Measurements from ENCODE around the gene MALAT1. TPM values are rescaled to one million over a fixed set of nuclear protein-coding genes. Genes with fewer than 3 reads are reported as not detected.
A peak's percentile ranks its signal among the peaks of the same experiment; 100 is the strongest.

The MALAT1 gene
- total and polyA plus RNA-seq, 2 of the 8 experiments (the other 6 are each of a cell fraction or from before 2014, with no cell fraction given) = 115 to 984 TPM

DNA sequence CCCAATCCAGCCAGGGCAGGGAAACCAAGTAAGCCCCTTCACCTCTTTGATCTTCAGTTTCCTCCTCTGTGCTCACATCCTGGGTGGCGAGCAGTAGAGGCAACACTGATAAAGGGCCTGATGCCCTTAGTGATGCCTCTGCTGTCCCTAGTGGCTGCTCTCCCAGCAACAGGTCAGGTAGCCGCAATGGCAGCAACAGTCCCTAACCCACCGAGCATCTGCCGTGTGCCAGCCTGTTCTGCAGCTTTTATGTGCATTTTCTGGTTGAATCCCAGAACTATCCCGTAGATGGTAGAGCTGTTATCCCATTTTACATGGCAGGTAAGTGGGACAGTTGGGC is 31.3 kb downstream of the MALAT1 start:
- TF ChIP-seq KDM4A (IDR thresholded peaks at IDR 0.05; ENCODE audit: low read depth, low read length, severe bottlenecking) (no peak), RAD21 (IDR thresholded peaks at IDR 0.05 in 1 of 2, conservative IDR thresholded peaks at IDR 0.05 in 1 of 2; ENCODE audit: low read depth in 2 of 2, low read length in 2 of 2) (peak; percentile 5 to 46; a peak in 2 of 4 replicates)
- TF ChIP-seq, protein P1, sequence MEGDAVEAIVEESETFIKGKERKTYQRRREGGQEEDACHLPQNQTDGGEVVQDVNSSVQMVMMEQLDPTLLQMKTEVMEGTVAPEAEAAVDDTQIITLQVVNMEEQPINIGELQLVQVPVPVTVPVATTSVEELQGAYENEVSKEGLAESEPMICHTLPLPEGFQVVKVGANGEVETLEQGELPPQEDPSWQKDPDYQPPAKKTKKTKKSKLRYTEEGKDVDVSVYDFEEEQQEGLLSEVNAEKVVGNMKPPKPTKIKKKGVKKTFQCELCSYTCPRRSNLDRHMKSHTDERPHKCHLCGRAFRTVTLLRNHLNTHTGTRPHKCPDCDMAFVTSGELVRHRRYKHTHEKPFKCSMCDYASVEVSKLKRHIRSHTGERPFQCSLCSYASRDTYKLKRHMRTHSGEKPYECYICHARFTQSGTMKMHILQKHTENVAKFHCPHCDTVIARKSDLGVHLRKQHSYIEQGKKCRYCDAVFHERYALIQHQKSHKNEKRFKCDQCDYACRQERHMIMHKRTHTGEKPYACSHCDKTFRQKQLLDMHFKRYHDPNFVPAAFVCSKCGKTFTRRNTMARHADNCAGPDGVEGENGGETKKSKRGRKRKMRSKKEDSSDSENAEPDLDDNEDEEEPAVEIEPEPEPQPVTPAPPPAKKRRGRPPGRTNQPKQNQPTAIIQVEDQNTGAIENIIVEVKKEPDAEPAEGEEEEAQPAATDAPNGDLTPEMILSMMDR (IDR thresholded peaks at IDR 0.05; ENCODE audit: control extremely low read depth in 1 of 3, insufficient read depth in 1 of 3, low read depth in 1 of 3, low read length in 3 of 3) = peak in 2 of 3 experiments; percentile 49 to 71; a peak in 2 of 4 replicates
- Histone ChIP-seq H2AK5ac (ENCODE audit: low read depth, low read length) (no peak overlapping the region), H3K18ac (ENCODE audit: extremely low read depth, low read length) (no peak overlapping the region), H3K4me1 (replicated peaks in 1 of 4; ENCODE audit: control insufficient read depth in 3 of 4, insufficient read depth in 4 of 4, low read length in 3 of 4) (peaks cover 0 to 7% (median 5%) of the 10 kb centered on the region in 4 experiments; a peak in 5 of 7 replicates), H4K5ac (ENCODE audit: insufficient read length, low read depth, low read length) (no peak overlapping the region), H3K23me2 (ENCODE audit: low read depth, low read length) (peaks cover 7% of the 10 kb centered on the region; the same call in 1 of the 2 replicates), H3K79me2 (ENCODE audit: control insufficient read depth in 1 of 2, insufficient read depth in 2 of 2, low read length in 2 of 2) (peaks cover 0 to 3% of the 10 kb centered on the region in 2 experiments; a peak in 1 of 4 replicates), H4K91ac (replicated peaks; ENCODE audit: insufficient read length, low read length) (no peak overlapping the region), H3K79me1 (ENCODE audit: low read depth, low read length) (no peaks in the 10 kb centered on the region; the same call in 1 of the 2 replicates), H3K4me2 (ENCODE audit: insufficient read depth in 1 of 2, low read depth in 2 of 2, low read length in 2 of 2) (no peak overlapping the region), H3K14ac (ENCODE audit: insufficient read length) (no peak overlapping the region), H3K4ac (replicated peaks; ENCODE audit: insufficient read length, low read depth, low read length) (no peak overlapping the region), H3K56ac (replicated peaks; ENCODE audit: insufficient read length, low read depth, low read length) (no peak overlapping the region), H2BK20ac (ENCODE audit: low read length) (no peak overlapping the region), H3K27me3 (replicated peaks in 1 of 4; ENCODE audit: control insufficient read depth in 3 of 4, extremely low read depth in 1 of 4, insufficient read depth in 3 of 4, low read length in 3 of 4) (no peaks in the 10 kb centered on the region), H3K9ac (replicated peaks in 1 of 4; ENCODE audit: extremely low read depth in 1 of 4, low read depth in 3 of 4, low read length in 3 of 4) (no peak overlapping the region), H3K4me3 (ENCODE audit: extremely low read depth in 1 of 4, insufficient read depth in 2 of 4, low read depth in 3 of 4, low read length in 4 of 4) (no peak overlapping the region), H2BK12ac (ENCODE audit: low read depth, low read length) (no peak overlapping the region), H3K9me3 (ENCODE audit: insufficient read depth in 2 of 2, low read depth in 1 of 2, low read length in 1 of 2) (no peaks in the 10 kb centered on the region), H3K23ac (ENCODE audit: insufficient read length) (no peak overlapping the region), H2BK5ac (ENCODE audit: low read depth, low read length) (no peak overlapping the region), H4K20me1 (replicated peaks in 1 of 2; ENCODE audit: control insufficient read depth in 1 of 2, insufficient read depth in 2 of 2, low read length in 2 of 2) (peaks cover 0 to 23% of the 10 kb centered on the region in 2 experiments), H3K27ac (ENCODE audit: low read depth, low read length) (no peak overlapping the region), H2BK120ac (replicated peaks; ENCODE audit: low read depth, low read length) (no peak overlapping the region), H2BK15ac (ENCODE audit: low read length) (no peak overlapping the region), H3K36me3 (ENCODE audit: control insufficient read depth in 2 of 4, insufficient read depth in 4 of 4, low read length in 3 of 4) (peaks cover 2 to 24% (median 17%) of the 10 kb centered on the region in 4 experiments), H4K8ac (ENCODE audit: extremely low read depth, insufficient read depth, low read length) (no peak overlapping the region; the same call in 1 of the 2 replicates), H2AFZ (ENCODE audit: low read length) (no peak overlapping the region)
- ChIA-PET CTCF (ENCODE audit: partially characterized antibody) (interaction anchor here (0.5 to 6.1 kb wide), 21 partner anchors 9 to 256 kb away, joined by 3 to 31 read pairs (median 4); partner anchors contain the start of genes EHBP1L1, FAM89B, LTBP3 and ZNRD2), POLR2A (ENCODE audit: partially characterized antibody) (interaction anchor here (1.0 to 7.7 kb wide), 9 partner anchors 9 to 114 kb away, joined by 3 to 62 read pairs (median 6); partner anchors contain the start of gene EHBP1L1)
- FAIRE-seq = no peak
- 87% methylated on average over 5 of the region's 5 CpGs; no CpG with 5 or more reads in 1 of the 2 experiments for WGBS, 2 experiments (ENCODE audit: extremely low coverage in 1 of 2, insufficient coverage in 1 of 2, insufficient read length in 1 of 2, insufficient replicate concordance in 2 of 2, low coverage in 1 of 2, low lambda C conversion rate in 2 of 2, missing lambda C conversion rate in 1 of 2)
- no peak for DNase-seq (ENCODE audit: low read depth in 1 of 2, low spot score in 2 of 2)
